Neural cell (in vitro differentiated cells): Measurements from ENCODE around the gene FAM83C. TPM values are rescaled to one million over a fixed set of nuclear protein-coding genes. Genes with fewer than 3 reads are reported as not detected.

Experiments
- H2AFZ ChIP-seq: fragments of 200-600, 300-800 bp; sonication (generic), shearing (Covaris generic); 2 replicates; pipeline ENCODE4 v1.6.0; 2014; ENCODE audit warnings: low read depth, mild to moderate bottlenecking, antibody characterized with exemption, low read length, moderate library complexity
- H3F3A ChIP-seq: fragments of 200-600 bp; shearing (Covaris generic); 2 replicates; pipeline ENCODE4 v1.6.1; 2016; ENCODE audit warnings: mild to moderate bottlenecking, moderate library complexity, mixed read lengths, antibody characterized with exemption, low read length; ENCODE audit not compliant: insufficient read depth, poor library complexity, severe bottlenecking
- H3K27ac ChIP-seq: fragments of 200-600, 300-800 bp; sonication (generic), shearing (Covaris generic); 2 replicates; pipeline ENCODE4 v1.5.1; 2014; ENCODE audit warnings: mild to moderate bottlenecking, low read length, moderate library complexity
- H3K27me3 ChIP-seq: fragments of 300-800, 200-600 bp; sonication (generic), shearing (Covaris generic); 2 replicates; pipeline ENCODE4 v1.6.0; 2014; ENCODE audit warnings: mild to moderate bottlenecking, low read depth, low read length, moderate library complexity; ENCODE audit not compliant: insufficient read depth
- H3K36me3 ChIP-seq: fragments of 300-800, 200-600 bp; sonication (generic), shearing (Covaris generic); 2 replicates; pipeline ENCODE4 v1.5.1; 2014; ENCODE audit warnings: mild to moderate bottlenecking, antibody characterized with exemption, low read length, moderate library complexity; ENCODE audit not compliant: insufficient read depth
- H3K4me2 ChIP-seq: fragments of 300-800, 200-600 bp; sonication (generic), shearing (Covaris generic); 2 replicates; pipeline ENCODE4 v1.6.0; 2014; ENCODE audit warnings: mild to moderate bottlenecking, low read length
- H3K4me3 ChIP-seq: fragments of 300-800, 200-600 bp; sonication (generic), shearing (Covaris generic); 2 replicates; pipeline ENCODE4 v1.5.1; 2014; ENCODE audit warnings: mild to moderate bottlenecking, low read length, moderate library complexity
- H3K79me2 ChIP-seq: fragments of 200-600 bp; shearing (Covaris generic); replicated peaks from 2 replicates; pipeline ENCODE4 v1.6.0; 2014; ENCODE audit warnings: mild to moderate bottlenecking, low read length, moderate library complexity; ENCODE audit not compliant: insufficient read depth
- H3K9ac ChIP-seq: fragments of 300-800, 200-600 bp; sonication (generic), shearing (Covaris generic); 2 replicates; pipeline ENCODE4 v1.6.1; 2016; ENCODE audit warnings: mild to moderate bottlenecking, low read length, mixed read lengths
- H3K9me2 ChIP-seq: fragments of 200-600 bp; shearing (Covaris generic); 2 replicates; pipeline ENCODE4 v1.6.1; 2016; ENCODE audit warnings: mild to moderate bottlenecking, low read length, mixed read lengths; ENCODE audit not compliant: insufficient read depth
- H3K9me3 ChIP-seq: fragments of 200-600, 300-800 bp; sonication (generic), shearing (Covaris generic); 2 replicates; pipeline ENCODE4 v1.6.1; 2016; ENCODE audit warnings: mild to moderate bottlenecking, mixed run types, low read length, moderate library complexity, mixed read lengths
- H4K20me1 ChIP-seq: fragments of 200-600 bp; shearing (Covaris generic); 2 replicates; pipeline ENCODE4 v1.6.1; 2016; ENCODE audit warnings: mild to moderate bottlenecking, mixed run types; ENCODE audit not compliant: insufficient read depth
- CTCF ChIP-seq: fragments of 450-650 bp; IDR thresholded peaks from 2 replicates; pipeline ENCODE4 v1.5.1; 2014; ENCODE audit warnings: antibody characterized with exemption, mild to moderate bottlenecking, moderate library complexity; ENCODE audit not compliant: poor library complexity, severe bottlenecking
- EP300 ChIP-seq: fragments of 450-650 bp; conservative IDR thresholded peaks from 2 replicates; pipeline ENCODE4 v1.6.1; 2014; ENCODE audit warnings: antibody characterized with exemption, mild to moderate bottlenecking, moderate library complexity; ENCODE audit not compliant: poor library complexity, severe bottlenecking
- EZH2 ChIP-seq: fragments of 200-600, 300-800 bp; shearing (Covaris generic), sonication (generic); IDR thresholded peaks from 2 replicates; pipeline ENCODE4 v1.6.1; 2014; ENCODE audit warnings: antibody characterized with exemption, low read length, borderline replicate concordance, mild to moderate bottlenecking; ENCODE audit not compliant: insufficient read depth, poor library complexity, severe bottlenecking
- MXI1 ChIP-seq: fragments of 450-650 bp; conservative IDR thresholded peaks from 2 replicates; pipeline ENCODE4 v1.6.1; 2014; ENCODE audit warnings: antibody characterized with exemption, mild to moderate bottlenecking; ENCODE audit not compliant: poor library complexity, severe bottlenecking
- POLR2AphosphoS5 ChIP-seq: IDR thresholded peaks from 2 replicates; pipeline ENCODE4 v1.6.1; 2012
- RAD21 ChIP-seq: fragments of 450-650 bp; conservative IDR thresholded peaks from 2 replicates; pipeline ENCODE4 v1.6.1; 2014; ENCODE audit warnings: antibody characterized with exemption, mild to moderate bottlenecking, moderate library complexity
- REST ChIP-seq: IDR thresholded peaks from 2 replicates; pipeline ENCODE4 v1.6.1; 2012; ENCODE audit warnings: borderline replicate concordance
- SMC3 ChIP-seq: fragments of 450-650 bp; conservative IDR thresholded peaks from 2 replicates; pipeline ENCODE4 v1.6.1; 2014; ENCODE audit warnings: antibody characterized with exemption, mild to moderate bottlenecking, moderate library complexity; ENCODE audit not compliant: poor library complexity
- TAF1 ChIP-seq: IDR thresholded peaks from 2 replicates; pipeline ENCODE4 v1.6.1; 2012; ENCODE audit warnings: low read depth
- polyA plus RNA-seq: library from polyadenylated mRNA; depleted of rRNA; stranded (reverse); fragments of >200 nt; gene quantifications from 2 replicates; pipeline ENCODE4 v1.2.3, GENCODE V29; 2014

The FAM83C gene
- polyA plus RNA-seq, 1 donor from 2014 or later, result not detected

DNA sequence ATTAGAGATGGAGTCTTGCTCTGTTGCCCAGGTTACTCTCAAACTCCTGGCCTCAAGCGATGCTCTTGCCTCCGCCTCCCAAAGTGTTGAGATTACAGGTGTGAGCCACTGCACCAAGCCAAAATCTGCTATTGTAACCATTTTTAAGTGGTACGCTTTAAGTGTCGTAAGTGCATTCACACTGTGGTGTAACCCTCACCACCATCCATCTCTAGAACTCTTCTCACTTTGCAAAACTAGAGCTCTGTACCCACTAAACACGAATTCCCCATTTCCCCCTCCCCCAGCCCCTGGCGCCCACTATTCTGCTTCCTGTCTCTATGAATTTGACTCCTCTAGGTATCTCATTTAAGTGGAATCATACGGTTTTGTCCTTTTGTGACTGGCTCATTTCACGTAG lies 2.8 kb upstream of the FAM83C start:
- no peaks in the 10 kb centered on the region for H3F3A ChIP-seq
- H4K20me1 ChIP-seq, result no peaks in the 10 kb centered on the region
- no peak overlapping the region for H3K27ac ChIP-seq
- no peak for TF ChIP-seq MXI1
- no peak for TF ChIP-seq EP300
- no peak for TF ChIP-seq REST
- no peak for TF ChIP-seq CTCF
- no peak for TF ChIP-seq POLR2AphosphoS5
- no peak for TF ChIP-seq EZH2
- TF ChIP-seq TAF1, result no peak
- TF ChIP-seq SMC3, result no peak
- TF ChIP-seq RAD21, result no peak
- no peaks in the 10 kb centered on the region for H3K27me3 ChIP-seq
- no peak overlapping the region for H3K4me2 ChIP-seq
- no peak overlapping the region for H3K9ac ChIP-seq
- H3K36me3 ChIP-seq, result no peaks in the 10 kb centered on the region
- H3K9me3 ChIP-seq, result no peaks in the 10 kb centered on the region
- no peak overlapping the region for H3K4me3 ChIP-seq
- no peaks in the 10 kb centered on the region for H3K9me2 ChIP-seq
- no peak overlapping the region for H2AFZ ChIP-seq
- no peaks in the 10 kb centered on the region for H3K79me2 ChIP-seq

- Histone ChIP-seq H3K9ac (no peak overlapping the region), H3K4me3 (no peak overlapping the region), H3F3A (no peaks in the 10 kb centered on the region), H4K20me1 (no peaks in the 10 kb centered on the region), H3K9me3 (no peaks in the 10 kb centered on the region), H3K4me2 (no peak overlapping the region), H2AFZ (no peak overlapping the region), H3K79me2 (no peaks in the 10 kb centered on the region), H3K36me3 (no peaks in the 10 kb centered on the region), H3K9me2 (no peaks in the 10 kb centered on the region), H3K27ac (no peak overlapping the region), H3K27me3 (no peaks in the 10 kb centered on the region)
- TF ChIP-seq REST, result no peak
- TF ChIP-seq RAD21, result no peak
- no peak for TF ChIP-seq MXI1
- no peak for TF ChIP-seq TAF1
These were observed 2.1 kb upstream of the FAM83C start for GRCh38 chr20:35294293-35294685.
